GM23248 (cell line): ENCODE data around the gene SHISA9. TPM values are rescaled to one million over a fixed set of nuclear protein-coding genes. Genes with fewer than 3 reads are reported as not detected.

Experiments
- DNase-seq: peaks from one replicate; pipeline ENCODE4 v3.0.0-alpha.2; 2015
- H2AFZ ChIP-seq: fragments of 200-600 bp; sonication (generic); 2 replicates; pipeline ENCODE4 v1.6.1; 2016; ENCODE audit warnings: antibody characterized with exemption
- H3F3A ChIP-seq: fragments of 200-600 bp; sonication (generic); 2 replicates; pipeline ENCODE4 v1.6.1; 2016; ENCODE audit warnings: mild to moderate bottlenecking, antibody characterized with exemption, mixed run types; ENCODE audit not compliant: insufficient read depth
- H3K27ac ChIP-seq: fragments of 200-600 bp; sonication (generic); 2 replicates; pipeline ENCODE4 v1.5.1; 2016; ENCODE audit warnings: mild to moderate bottlenecking
- H3K27me3 ChIP-seq: fragments of 200-600 bp; sonication (generic); replicated peaks from 2 replicates; pipeline ENCODE4 v1.6.1; 2016; ENCODE audit warnings: mild to moderate bottlenecking; ENCODE audit not compliant: insufficient read depth
- H3K36me3 ChIP-seq: fragments of 200-600 bp; sonication (generic); 2 replicates; pipeline ENCODE4 v1.6.1; 2016; ENCODE audit warnings: low read depth, mild to moderate bottlenecking
- H3K4me1 ChIP-seq: fragments of 200-600 bp; sonication (generic); 2 replicates; pipeline ENCODE4 v1.6.1; 2016; ENCODE audit warnings: mild to moderate bottlenecking; ENCODE audit not compliant: insufficient read depth
- H3K4me2 ChIP-seq: fragments of 200-600 bp; sonication (generic); one replicate; pipeline ENCODE4 v1.6.1; 2016; ENCODE audit warnings: mild to moderate bottlenecking; ENCODE audit not compliant: unreplicated experiment
- H3K4me3 ChIP-seq: fragments of 200-600 bp; sonication (generic); 2 replicates; pipeline ENCODE4 v1.5.1; 2016; ENCODE audit warnings: mild to moderate bottlenecking
- H3K79me2 ChIP-seq: fragments of 200-600 bp; sonication (generic); 2 replicates; pipeline ENCODE4 v1.6.1; 2016; ENCODE audit warnings: mild to moderate bottlenecking; ENCODE audit not compliant: insufficient read depth
- H3K9ac ChIP-seq: fragments of 200-600 bp; sonication (generic); 2 replicates; pipeline ENCODE4 v1.6.1; 2016; ENCODE audit warnings: mild to moderate bottlenecking
- H3K9me2 ChIP-seq: fragments of 200-600 bp; sonication (generic); 2 replicates; pipeline ENCODE4 v1.6.1; 2016; ENCODE audit warnings: mixed run types, mild to moderate bottlenecking, moderate library complexity; ENCODE audit not compliant: insufficient read depth
- H3K9me3 ChIP-seq: fragments of 200-600 bp; sonication (generic); one replicate; pipeline ENCODE4 v1.6.1; 2017; ENCODE audit warnings: low read depth
- H4K20me1 ChIP-seq: fragments of 200-600 bp; sonication (generic); 2 replicates; pipeline ENCODE4 v1.6.0; 2016; ENCODE audit not compliant: insufficient read depth
- EZH2 ChIP-seq: fragments of 200-600 bp; sonication (generic); IDR thresholded peaks from 2 replicates; pipeline ENCODE4 v1.6.1; 2018; ENCODE audit warnings: antibody characterized with exemption, mild to moderate bottlenecking; ENCODE audit not compliant: insufficient read depth, poor library complexity, severe bottlenecking
- EZH2phosphoT487 ChIP-seq: fragments of 200-600 bp; sonication (generic); IDR thresholded peaks from 2 replicates; pipeline ENCODE4 v1.6.1; 2018; ENCODE audit warnings: antibody characterized with exemption, moderate library complexity, mild to moderate bottlenecking, low read depth; ENCODE audit not compliant: insufficient read depth
- WGBS, 2 experiments: methylation state at CpG; one replicate each; pipeline ENCODE4 v1.1.6; 2015 to 2017; ENCODE audit warnings: low lambda C conversion rate in 2 of 2, low coverage in 1 of 2; ENCODE audit errors: missing lambda C conversion rate in 2 of 2; 5-methylcytosine and 5-hydroxymethylcytosine counted together
- in situ Hi-C: fragments of 300-500 bp; cut with MboI; formaldehyde crosslinking; loops from 2 replicates; pipeline ENCODE4 v1.15.0; 2020
- polyA plus RNA-seq: library from polyadenylated mRNA; unstranded; fragments of >200 nt; fragmentation: Nextera tagmentation; extraction: Ambion mirVana; gene quantifications from 2 replicates; pipeline ENCODE4 v1.2.1, GENCODE V29; 2016
- total RNA-seq: library from RNA; depleted of rRNA; stranded (reverse); fragments of >200 nt; shearing (Covaris generic); gene quantifications from 2 replicates; pipeline ENCODE4 v1.2.3, GENCODE V29; 2014

Gene SHISA9
- total and polyA plus RNA-seq, 2 experiments from 2014 or later, result not detected

DNA sequence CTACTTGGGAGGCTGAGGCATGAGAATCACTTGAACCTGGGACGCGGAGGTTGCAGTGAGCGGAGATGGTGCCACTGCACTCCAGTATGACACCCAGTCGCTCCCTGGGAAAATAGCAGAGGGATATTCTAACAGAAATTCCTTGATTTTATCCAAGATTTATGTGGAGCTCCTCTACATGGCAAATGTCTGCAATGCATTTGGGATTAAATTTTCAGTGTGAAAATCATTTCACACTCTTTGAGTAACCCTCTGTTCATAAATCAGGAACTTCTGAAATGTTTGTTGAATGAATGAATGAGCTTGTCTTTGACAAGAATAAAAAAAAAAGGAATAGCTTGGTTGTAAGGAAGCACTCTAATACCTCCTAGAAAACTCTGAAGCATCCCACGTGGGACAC is 305.8 kb downstream of the SHISA9 start:
- no peak overlapping the region for H3K9ac ChIP-seq
- H3K27me3 ChIP-seq, result no peaks in the 10 kb centered on the region
- no peaks in the 10 kb centered on the region for H3K36me3 ChIP-seq
- no peak overlapping the region for H3K4me3 ChIP-seq
- no peaks in the 10 kb centered on the region for H3F3A ChIP-seq
- no peak for DNase-seq
- in situ Hi-C loops, result no loop called here
- TF ChIP-seq EZH2phosphoT487 (no peak), EZH2 (no peak)
- H3K27ac ChIP-seq, result no peak overlapping the region
- no peaks in the 10 kb centered on the region for H3K79me2 ChIP-seq
- H3K4me1 ChIP-seq, result no peaks in the 10 kb centered on the region
- H3K9me2 ChIP-seq, result no peaks in the 10 kb centered on the region
- 55 to 56% methylated on average over 5 of the region's 5 CpGs for WGBS, 2 experiments
- no peaks in the 10 kb centered on the region for H4K20me1 ChIP-seq
- no peak overlapping the region for H2AFZ ChIP-seq
- H3K4me2 ChIP-seq, result no peak overlapping the region
- no peaks in the 10 kb centered on the region for H3K9me3 ChIP-seq

DNA sequence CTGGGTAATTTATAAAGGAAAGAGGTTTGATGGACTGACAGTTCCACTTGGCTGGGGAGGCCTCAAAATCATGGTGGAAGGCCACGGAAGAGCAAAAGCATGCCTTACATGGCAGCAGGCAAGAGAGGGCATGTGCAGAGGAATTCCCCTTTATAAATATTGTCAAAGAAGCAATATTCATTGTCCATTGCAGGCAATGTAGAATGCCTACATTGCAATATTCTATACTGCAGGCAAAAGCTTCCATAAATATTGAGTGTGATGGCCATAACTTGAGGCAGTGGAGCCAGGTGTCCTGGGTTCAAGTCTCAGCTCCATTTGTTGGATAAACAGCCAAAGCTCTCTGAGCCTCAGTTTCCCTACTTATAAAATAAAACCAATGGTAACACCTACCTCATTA is 322.3 kb downstream of the SHISA9 start:
- no peaks in the 10 kb centered on the region for H3K9me2 ChIP-seq
- no peaks in the 10 kb centered on the region for H3K4me1 ChIP-seq
- H4K20me1 ChIP-seq, result no peaks in the 10 kb centered on the region
- no peaks in the 10 kb centered on the region for H3K27me3 ChIP-seq
- no peaks in the 10 kb centered on the region for H3F3A ChIP-seq
- H3K36me3 ChIP-seq, result no peaks in the 10 kb centered on the region
- H2AFZ ChIP-seq, result no peak overlapping the region
- no peak overlapping the region for H3K27ac ChIP-seq
- TF ChIP-seq EZH2, result no peak
- TF ChIP-seq EZH2phosphoT487, result no peak
- H3K4me3 ChIP-seq, result no peak overlapping the region
- no peak overlapping the region for H3K9ac ChIP-seq
- DNase-seq, result no peak
- in situ Hi-C loops, result no loop called here
- no peaks in the 10 kb centered on the region for H3K9me3 ChIP-seq
- WGBS, 2 experiments, result 27 to 29% methylated on average over 1 of the region's 1 CpG
- H3K79me2 ChIP-seq, result no peaks in the 10 kb centered on the region
- no peak overlapping the region for H3K4me2 ChIP-seq

GRCh38 chr16:13229039-13229438 is 327.6 kb downstream of the SHISA9 start:
- no peak for DNase-seq
- Histone ChIP-seq H3F3A (no peaks in the 10 kb centered on the region), H3K4me1 (no peaks in the 10 kb centered on the region), H4K20me1 (no peaks in the 10 kb centered on the region), H3K27me3 (no peaks in the 10 kb centered on the region), H2AFZ (no peak overlapping the region), H3K27ac (no peak overlapping the region), H3K9ac (no peak overlapping the region), H3K9me2 (no peaks in the 10 kb centered on the region), H3K36me3 (no peaks in the 10 kb centered on the region), H3K4me3 (no peak overlapping the region), H3K9me3 (no peaks in the 10 kb centered on the region), H3K79me2 (no peaks in the 10 kb centered on the region), H3K4me2 (no peak overlapping the region)
- TF ChIP-seq EZH2phosphoT487 (no peak), EZH2 (no peak)
- 15 to 19% methylated on average over 6 of the region's 6 CpGs for WGBS, 2 experiments
- in situ Hi-C loops, result no loop called here

DNA sequence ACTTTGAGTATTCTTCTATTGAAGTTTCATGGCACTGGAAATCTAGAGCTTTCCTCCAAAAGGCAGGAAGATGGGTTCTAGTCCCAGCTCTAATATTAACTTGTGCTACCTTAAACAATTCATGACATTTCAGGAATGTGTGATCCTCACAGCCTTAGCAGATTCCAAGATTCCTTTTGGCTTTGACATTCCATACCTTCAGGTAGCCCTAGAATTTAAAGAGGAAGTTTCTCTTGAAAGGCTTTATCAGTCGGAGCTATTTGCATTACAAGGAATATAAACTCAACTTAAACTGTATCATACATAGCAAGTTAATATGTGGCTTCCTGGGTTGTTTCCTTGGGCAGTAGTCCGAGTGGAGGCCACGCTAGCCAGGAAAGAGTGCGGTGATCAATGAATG is 330.0 kb downstream of the SHISA9 start:
- H3K9me2 ChIP-seq, result no peaks in the 10 kb centered on the region
- in situ Hi-C loops, result no loop called here
- DNase-seq, result no peak
- no peak overlapping the region for H3K4me3 ChIP-seq
- no peaks in the 10 kb centered on the region for H4K20me1 ChIP-seq
- no peak overlapping the region for H3K4me2 ChIP-seq
- no peaks in the 10 kb centered on the region for H3K27me3 ChIP-seq
- TF ChIP-seq EZH2, result no peak
- TF ChIP-seq EZH2phosphoT487, result no peak
- no peaks in the 10 kb centered on the region for H3K79me2 ChIP-seq
- WGBS, 2 experiments, result 19 to 21% methylated on average over 4 of the region's 4 CpGs
- no peak overlapping the region for H3K27ac ChIP-seq
- H3K9me3 ChIP-seq, result no peaks in the 10 kb centered on the region
- no peaks in the 10 kb centered on the region for H3K4me1 ChIP-seq
- H3F3A ChIP-seq, result no peaks in the 10 kb centered on the region
- H2AFZ ChIP-seq, result no peak overlapping the region
- no peaks in the 10 kb centered on the region for H3K36me3 ChIP-seq
- H3K9ac ChIP-seq, result no peak overlapping the region

- no peak for TF ChIP-seq EZH2
- TF ChIP-seq EZH2phosphoT487, result no peak
- no peak overlapping the region for H3K4me2 ChIP-seq
- no peak overlapping the region for H3K4me3 ChIP-seq
- no peaks in the 10 kb centered on the region for H3K4me1 ChIP-seq
- H3K79me2 ChIP-seq, result no peaks in the 10 kb centered on the region
- no peak overlapping the region for H3K27ac ChIP-seq
- no peaks in the 10 kb centered on the region for H3F3A ChIP-seq
- no peaks in the 10 kb centered on the region for H3K9me2 ChIP-seq
- 42 to 48% methylated on average over 11 to 17 of the region's 17 CpGs for WGBS, 2 experiments
- H3K9ac ChIP-seq, result no peak overlapping the region
- in situ Hi-C loops, result no loop called here
- H3K36me3 ChIP-seq, result no peaks in the 10 kb centered on the region
- H3K27me3 ChIP-seq, result no peaks in the 10 kb centered on the region
- H3K9me3 ChIP-seq, result no peaks in the 10 kb centered on the region
- no peaks in the 10 kb centered on the region for H4K20me1 ChIP-seq
- H2AFZ ChIP-seq, result no peak overlapping the region
- no peak for DNase-seq
These were observed 333.6 kb downstream of the SHISA9 start for GRCh38 chr16:13234999-13235398.
